Left lung (tissue), 10 donors: ENCODE data around the gene CREB3. TPM values are rescaled to one million over a fixed set of nuclear protein-coding genes. Genes with fewer than 3 reads are reported as not detected.

Experiments used
- ATAC-seq: fragments of 200-7000 bp; cut with Tn5 transposase; one replicate; pipeline ENCODE4 v1.9.1; 2020; ENCODE audit warnings: moderate library complexity
- DNase-seq, 4 donors: peaks; one replicate each; pipeline ENCODE4 v3.0.0-alpha.2; 2013 to 2020
- H3K27ac ChIP-seq, 2 donors: fragments of 200-600 bp; sonication (generic) in 1 of 2; one replicate each; pipeline versions ENCODE4 v1.5.0 to v1.8.0; 2020 to 2021
- H3K27me3 ChIP-seq, 2 donors: fragments of 200-600 bp; sonication (generic) in 1 of 2; one replicate each; pipeline versions ENCODE4 v1.5.0 to v1.8.0; 2020 to 2021
- H3K36me3 ChIP-seq, 2 donors: fragments of 200-600 bp; sonication (generic) in 1 of 2; one replicate each; pipeline versions ENCODE4 v1.5.0 to v1.8.0; 2020 to 2021
- H3K4me1 ChIP-seq, 2 donors: fragments of 200-600 bp; one replicate each; pipeline ENCODE4 v1.8.0; 2021
- H3K4me3 ChIP-seq, 2 donors: fragments of 200-600 bp; sonication (generic) in 1 of 2; one replicate each; pipeline versions ENCODE4 v1.5.0 to v1.8.0; 2020 to 2021; ENCODE audit warnings: mild to moderate bottlenecking in 1 of 2
- H3K9me3 ChIP-seq, 2 donors: fragments of 200-600 bp; sonication (generic) in 1 of 2; one replicate each; pipeline versions ENCODE4 v1.5.0 to v1.8.0; 2020 to 2021
- CTCF ChIP-seq, 2 donors: fragments of 200-600 bp; sonication (generic) in 1 of 2; IDR thresholded peaks; one replicate each; pipeline versions ENCODE4 v1.5.0 to v1.8.0; 2021; ENCODE audit warnings: antibody characterized with exemption in 2 of 2
- intact Hi-C, 2 donors: fragments of 100-400 bp; cut with DNase I; formaldehyde crosslinking; loops; one replicate each; pipeline versions ENCODE4 v1.11.2 to v1.14.2; 2022
- polyA plus RNA-seq, 6 donors: library from polyadenylated mRNA; unstranded; fragments of 120-200 nt; gene quantifications; one replicate each; pipeline ENCODE4 v1.2.1, GENCODE V29; 2013; ENCODE audit not compliant: insufficient read length in 6 of 6
- total RNA-seq, 2 donors: library from RNA; stranded (reverse); fragmentation: NEBNext Ultra II Directional; extraction: Animal tissue kit (Norgen Biotek cat#: 25700); gene quantifications; one replicate each; pipeline ENCODE4 v1.2.1, GENCODE V29; 2021
- donor health status: DM: no; HTN: yes; CAD: no.
- donor health status: DM: no; HTN: no; CAD: no.

CREB3 gene
- total and polyA plus RNA-seq, 8 donors = 31.2 to 42.4 (median 39.8) TPM

- H3K4me3 ChIP-seq = no peak overlapping the region
- no peak overlapping the region for H3K27ac ChIP-seq
- peaks cover 0 to 47% of the 10 kb centered on the region in 2 donors for H3K36me3 ChIP-seq
- H3K4me1 ChIP-seq = peaks cover 10 to 41% of the 10 kb centered on the region in 2 donors
- no peak for TF ChIP-seq CTCF (IDR thresholded peaks at IDR 0.05)
- no peak for DNase-seq
- intact Hi-C loops = no loop called here
- H3K27me3 ChIP-seq = no peaks in the 10 kb centered on the region
- H3K9me3 ChIP-seq = no peaks in the 10 kb centered on the region
- ATAC-seq = no peak
Measured at GRCh38 chr9:35753466-35753865, 21.0 kb downstream of the CREB3 start.

- no peaks in the 10 kb centered on the region for H3K9me3 ChIP-seq
- intact Hi-C loops = no loop called here
- ATAC-seq (no peak), DNase-seq (no peak)
- no peak for TF ChIP-seq CTCF (IDR thresholded peaks at IDR 0.05)
- H3K27ac ChIP-seq = no peak within 1 kb of the TSS
- peaks cover 10 to 49% of the 10 kb centered on the region in 2 donors for H3K4me1 ChIP-seq
- no peak within 1 kb of the TSS for H3K4me3 ChIP-seq
- peaks cover 0 to 47% of the 10 kb centered on the region in 2 donors for H3K36me3 ChIP-seq
- H3K27me3 ChIP-seq = no peaks in the 10 kb centered on the region
Measured at GRCh38 chr9:35754264-35754663, 21.8 kb downstream of the CREB3 start, which contains the start of gene MSMP. TSS of gene MSMP (minus strand) at chr9:35754276. CDS start at chr9:35754129, 147 bp downstream.

- Histone ChIP-seq H3K27ac (no peak overlapping the region), H3K4me3 (no peak overlapping the region), H3K27me3 (no peaks in the 10 kb centered on the region), H3K4me1 (peaks cover 6 to 43% of the 10 kb centered on the region in 2 donors), H3K9me3 (no peaks in the 10 kb centered on the region), H3K36me3 (peaks cover 0 to 47% of the 10 kb centered on the region in 2 donors)
- DNase-seq (no peak), ATAC-seq (no peak)
- intact Hi-C loops = no loop called here
- TF ChIP-seq CTCF (IDR thresholded peaks at IDR 0.05) = no peak
Measured at GRCh38 chr9:35755071-35755470, 22.6 kb downstream of the CREB3 start.

GRCh38 chr9:35756275-35757225 lies 24.1 kb downstream of the CREB3 start:
- peak; percentile 50 to 62 for TF ChIP-seq CTCF (IDR thresholded peaks at IDR 0.05)
- Histone ChIP-seq H3K27ac (peak overlapping the region; percentile 85), H3K36me3 (peaks cover 0 to 37% of the 10 kb centered on the region in 2 donors), H3K27me3 (no peaks in the 10 kb centered on the region), H3K4me3 (peak overlapping the region; percentile 45 to 54), H3K9me3 (no peaks in the 10 kb centered on the region), H3K4me1 (peaks cover 4 to 34% of the 10 kb centered on the region in 2 donors)
- peak in 3 of 4 donors; percentile 66 to 92 (median 80) for DNase-seq
- intact Hi-C loops = no loop called here
- ATAC-seq = peak; percentile 83

- ATAC-seq = peak; percentile 77
- Histone ChIP-seq H3K27me3 (no peaks in the 10 kb centered on the region), H3K9me3 (no peaks in the 10 kb centered on the region), H3K4me1 (peaks cover 4 to 34% of the 10 kb centered on the region in 2 donors), H3K4me3 (peak overlapping the region; percentile 45 to 54), H3K36me3 (peaks cover 0 to 29% of the 10 kb centered on the region in 2 donors), H3K27ac (peak overlapping the region; percentile 85)
- peak in 2 of 4 donors; percentile 56 to 59 for DNase-seq
- intact Hi-C loops = no loop called here
- no peak for TF ChIP-seq CTCF (IDR thresholded peaks at IDR 0.05)
Measured at GRCh38 chr9:35757226-35757891, 24.9 kb downstream of the CREB3 start.
